Dermis blood vessel endothelial cell (primary cell): Measurements from ENCODE around the gene RTP2. TPM values are rescaled to one million over a fixed set of nuclear protein-coding genes. Genes with fewer than 3 reads are reported as not detected.
"Not testable (repeated sequence)": the region's sequence is repeated elsewhere in the genome, so short reads cannot be mapped to it uniquely, and the experiment has no call there.

Experiments
- DNase-seq: peaks from one replicate; pipeline ENCODE4 v3.0.0; 2010
- total RNA-seq: library from RNA; depleted of rRNA; stranded (reverse); fragments of >200 nt; gene quantifications from 2 replicates; pipeline ENCODE4 v1.2.3, GENCODE V29; 2014

Gene RTP2
- total RNA-seq, 1 donor from 2014 or later = not detected

DNA sequence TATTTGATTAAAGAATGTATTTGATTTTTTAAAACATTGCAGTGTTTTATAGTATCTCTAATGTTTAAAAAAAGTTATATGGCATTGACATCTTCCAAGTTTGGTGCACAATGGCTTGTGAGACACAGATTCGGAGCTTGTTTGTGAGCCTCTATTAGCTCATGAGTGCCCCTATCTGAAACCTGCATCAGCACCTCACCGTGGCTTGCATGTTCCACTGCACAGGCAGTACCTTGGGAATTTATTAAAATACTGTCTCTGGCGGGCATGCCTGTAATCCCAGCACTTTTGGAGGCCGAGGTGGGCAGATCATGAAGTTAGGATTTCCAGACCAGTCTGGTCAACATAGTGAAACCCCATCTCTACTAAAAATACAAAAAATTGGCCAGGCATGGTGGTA, 6.8 kb upstream of the RTP2 start:
- no peak for DNase-seq

DNA sequence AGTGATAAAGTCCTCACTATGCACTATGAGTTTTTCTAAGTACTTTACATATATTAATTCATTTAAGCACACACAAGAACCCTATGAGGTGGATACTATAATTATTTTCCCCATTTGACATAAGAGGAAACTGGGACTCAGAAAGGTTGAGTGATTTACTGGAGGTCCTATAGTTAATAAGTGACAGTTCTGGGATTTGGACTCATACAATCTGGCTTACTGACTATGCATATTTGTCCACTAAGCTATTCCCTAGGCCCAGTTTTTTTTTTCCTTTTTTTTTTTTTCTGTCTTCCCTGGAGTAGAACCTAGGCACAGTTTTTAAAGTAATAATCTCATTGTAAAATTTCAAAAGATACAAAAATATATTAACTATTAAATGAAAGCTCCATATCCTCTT, 6.3 kb upstream of the RTP2 start:
- no peak for DNase-seq

DNA sequence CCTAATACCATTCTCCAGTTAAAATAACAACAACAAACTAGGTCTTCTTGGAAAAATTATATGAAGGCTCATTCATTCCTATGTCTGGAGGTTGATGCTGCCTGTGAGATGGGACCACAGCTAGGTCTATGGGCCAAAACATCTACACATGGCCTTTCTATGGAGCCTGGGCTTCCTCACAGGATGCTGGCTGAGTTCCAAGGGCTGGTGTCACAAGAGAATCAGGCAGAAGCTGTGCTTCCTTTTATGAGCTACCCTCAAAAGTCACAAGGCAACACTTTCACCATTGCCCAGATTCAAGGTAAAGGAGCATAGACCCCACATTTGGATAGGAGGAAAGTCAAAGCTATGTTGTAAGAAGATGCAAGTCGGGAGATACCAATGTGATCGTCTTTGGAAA, 4.6 kb upstream of the RTP2 start:
- peak; percentile 23 for DNase-seq

DNA sequence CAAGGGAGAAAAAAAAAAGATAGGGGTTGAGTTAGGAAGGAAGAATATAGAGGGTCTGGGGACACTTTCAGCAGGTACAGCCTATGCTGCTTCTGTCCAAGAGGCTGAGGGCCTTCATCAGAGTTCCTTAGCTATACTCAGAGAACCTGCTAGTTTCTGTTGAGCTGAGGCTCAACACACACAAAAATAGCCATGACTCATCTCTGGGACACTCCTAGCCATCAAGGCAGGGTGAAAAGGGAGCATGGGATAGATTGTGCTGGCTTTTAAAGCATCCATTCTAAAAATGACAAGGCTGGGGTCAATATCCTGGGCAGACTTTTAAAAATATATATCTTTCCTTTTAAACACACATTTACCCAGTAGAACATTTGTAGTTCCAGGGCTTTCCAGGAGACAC, 2.8 kb upstream of the RTP2 start:
- DNase-seq = no peak

DNA sequence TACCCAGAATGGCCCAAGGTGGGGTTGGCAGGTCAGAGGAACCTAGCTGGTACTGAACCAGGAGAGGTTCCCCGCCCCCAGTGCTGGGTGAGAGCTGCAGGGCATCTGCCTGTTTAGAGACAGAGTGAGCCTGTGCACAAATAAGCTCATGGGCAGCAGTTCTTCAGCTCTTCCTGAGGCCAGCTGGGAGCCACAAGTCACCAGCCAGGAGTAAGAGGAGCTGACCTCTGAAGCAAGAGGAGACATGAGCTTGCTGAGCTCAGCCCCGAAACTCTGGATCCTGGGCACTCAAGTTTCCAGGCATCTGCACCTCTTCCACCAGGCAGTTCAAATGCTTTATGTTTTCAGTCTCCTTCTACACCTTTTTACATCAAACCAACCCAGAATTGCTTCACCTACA, 2.1 kb downstream of the RTP2 start:
- DNase-seq = no peak

DNA sequence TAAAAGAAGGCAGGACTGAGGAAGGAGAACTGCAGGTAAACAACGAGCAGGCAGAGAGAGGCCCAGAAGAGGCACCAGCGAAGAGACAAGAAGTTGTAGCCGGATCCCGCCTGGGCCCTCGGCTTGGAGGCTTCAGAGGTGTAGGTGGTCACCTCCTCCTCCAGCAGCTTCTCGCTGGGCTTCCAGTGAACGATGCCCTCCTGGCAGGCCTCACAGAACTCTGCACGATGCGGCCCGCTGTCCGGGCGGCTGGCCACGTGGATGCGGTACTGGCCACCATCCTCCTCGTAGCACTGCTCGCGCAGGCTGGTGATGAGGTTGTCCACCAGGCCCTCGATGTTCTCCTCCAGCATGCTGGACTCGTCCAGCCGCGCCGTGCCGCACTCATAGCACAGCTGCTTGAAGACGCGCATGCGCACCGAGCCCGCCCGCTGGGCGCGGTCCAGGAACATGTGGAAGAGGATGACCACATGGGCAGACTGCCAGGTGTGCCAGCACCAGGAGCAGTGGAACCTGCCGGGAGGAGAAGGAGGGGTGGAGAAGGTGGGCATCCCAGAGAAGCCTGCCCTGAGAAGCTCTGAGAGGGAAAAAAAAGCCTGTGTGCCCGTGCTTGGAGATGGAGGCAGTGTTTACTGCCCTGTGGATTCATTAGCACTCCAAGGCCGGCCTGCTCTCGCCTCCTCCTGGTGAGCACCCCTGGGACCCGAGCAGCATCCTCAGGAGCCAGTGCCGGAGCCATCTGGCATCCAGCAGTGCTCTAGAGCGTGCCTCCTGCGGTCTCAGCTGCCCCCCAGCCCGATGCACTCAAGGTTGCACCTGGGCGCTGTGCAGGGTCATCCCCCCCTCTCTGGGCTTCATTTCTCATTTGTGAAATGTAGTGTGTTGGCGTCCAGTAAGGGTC, 3.6 kb downstream of the RTP2 start:
- no peak for DNase-seq

DNA sequence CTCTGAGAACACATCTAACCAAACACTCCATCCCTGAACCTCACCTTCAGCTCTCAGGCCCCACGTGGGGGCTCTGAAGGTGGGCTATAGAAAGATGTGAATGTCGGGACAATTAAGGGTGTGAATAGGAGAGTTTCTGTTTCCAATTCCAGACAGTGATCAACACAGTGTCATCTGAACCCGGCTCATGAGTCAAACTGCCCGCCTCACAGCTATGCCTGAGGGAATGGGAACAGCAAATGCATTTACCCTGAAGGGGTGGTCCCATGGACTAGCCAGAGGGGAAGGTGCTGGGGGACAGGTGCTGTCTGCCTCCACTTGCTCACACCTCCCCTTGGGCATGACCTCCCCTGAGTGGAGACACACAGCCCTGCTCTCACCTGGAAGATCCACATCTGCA, 6.3 kb downstream of the RTP2 start:
- no peak for DNase-seq

DNA sequence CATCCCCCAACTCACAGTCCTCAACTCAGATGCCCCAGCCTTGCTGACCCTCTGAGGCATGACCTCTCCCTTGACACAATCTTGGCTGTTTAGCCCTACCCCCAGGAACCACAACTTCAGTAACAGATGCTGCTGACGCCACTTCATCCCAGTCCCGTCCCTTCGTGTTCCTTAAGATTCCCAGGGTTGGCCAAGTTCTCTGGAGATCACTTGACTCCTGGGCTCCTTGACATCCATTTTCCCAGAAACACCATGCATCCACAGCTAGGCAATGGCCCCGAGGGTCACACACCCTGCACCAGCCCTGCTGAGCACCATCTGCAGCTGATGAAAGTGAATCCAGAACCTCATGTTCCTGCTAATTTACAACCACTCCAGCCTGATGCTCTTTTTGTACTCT, 6.9 kb downstream of the RTP2 start:
- DNase-seq = no peak

DNA sequence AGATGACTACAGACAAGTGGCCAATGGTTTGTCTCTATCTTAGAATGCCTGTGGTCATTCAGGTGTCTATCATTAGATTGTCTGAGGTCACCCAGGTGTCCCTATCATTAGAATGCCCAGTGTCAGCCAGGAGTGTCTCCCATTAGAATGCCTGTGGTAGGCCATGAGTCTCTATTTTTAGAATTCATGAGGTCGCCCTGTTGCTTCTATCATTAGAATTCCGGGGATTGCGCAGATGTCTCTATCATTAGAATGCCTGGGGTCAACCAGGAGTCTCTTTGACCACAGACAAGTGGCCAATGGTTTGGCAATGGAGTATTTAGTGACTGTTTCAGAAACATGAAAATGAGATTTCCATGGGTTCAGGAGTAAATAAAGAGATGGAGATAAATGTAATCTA, 7.6 kb downstream of the RTP2 start:
- DNase-seq = no peak

DNA sequence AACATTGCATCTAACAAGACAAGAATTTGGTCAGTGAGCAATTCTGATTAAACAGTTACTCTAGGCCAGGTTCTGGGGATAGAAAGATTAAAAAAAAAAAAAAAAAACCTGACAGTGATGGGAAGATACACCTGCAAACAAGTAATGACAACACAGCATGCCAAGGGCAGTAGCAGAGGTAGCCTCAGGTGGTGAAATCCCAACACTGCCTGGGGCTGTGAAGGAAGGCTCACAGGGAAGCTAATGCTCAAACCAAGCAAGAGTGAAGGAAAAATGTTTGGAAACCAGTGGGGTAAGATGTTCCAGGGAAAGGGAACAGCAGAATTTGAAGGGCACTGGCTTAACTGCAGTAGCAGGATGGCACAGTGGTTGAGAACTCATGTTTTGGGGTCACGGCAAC, 8.9 kb downstream of the RTP2 start:
- no peak for DNase-seq

DNA sequence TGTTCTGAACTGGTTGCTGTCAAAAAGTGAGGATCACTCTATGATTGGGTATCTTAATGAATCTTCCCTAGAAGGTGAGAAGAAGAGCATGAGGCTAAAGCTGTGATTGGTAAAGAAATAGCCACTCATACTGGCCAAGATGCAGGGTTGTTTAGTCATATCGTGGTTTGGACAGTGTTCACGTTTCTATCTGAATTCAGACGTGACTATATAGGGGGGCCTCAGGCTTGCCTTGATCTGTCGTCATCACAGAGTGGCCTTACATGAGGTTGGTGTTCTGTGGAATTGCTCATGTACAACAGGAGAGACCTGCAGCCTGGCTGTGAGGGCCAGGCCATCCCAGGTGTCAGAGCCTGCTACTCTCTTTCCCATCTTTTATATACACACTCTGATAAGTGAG, 12.4 kb downstream of the RTP2 start:
- DNase-seq = no peak

DNA sequence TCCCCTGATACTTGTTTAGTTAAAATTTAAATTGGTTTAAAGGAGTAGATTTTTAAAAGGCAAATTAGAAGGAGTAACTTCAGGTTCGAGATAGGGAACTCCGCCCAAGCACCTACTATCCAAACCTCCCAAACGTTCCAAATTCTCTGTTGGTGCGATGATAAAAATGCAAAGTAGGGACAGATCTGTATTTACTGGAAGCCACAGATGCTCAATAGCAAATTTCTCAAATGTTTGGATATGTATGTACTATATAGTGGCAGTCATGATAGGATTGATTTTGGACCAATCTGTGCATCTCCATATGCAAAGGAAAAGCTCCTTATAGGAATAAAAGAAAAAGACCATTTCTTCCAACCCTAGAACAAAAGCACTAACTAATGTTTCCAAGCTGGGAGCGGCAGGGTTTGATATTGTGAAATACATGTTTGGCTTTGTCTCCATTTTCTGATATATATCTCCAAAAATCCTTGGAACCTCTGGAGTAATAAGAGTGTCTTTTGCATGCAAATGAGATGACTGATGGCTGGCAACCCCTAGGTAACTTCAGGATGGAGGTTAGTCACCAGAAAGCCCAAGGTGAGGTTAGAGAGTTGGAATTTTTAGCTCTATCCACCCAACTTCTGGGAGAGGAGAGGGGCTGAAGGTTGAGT, 15.6 kb downstream of the RTP2 start:
- no peak for DNase-seq

DNA sequence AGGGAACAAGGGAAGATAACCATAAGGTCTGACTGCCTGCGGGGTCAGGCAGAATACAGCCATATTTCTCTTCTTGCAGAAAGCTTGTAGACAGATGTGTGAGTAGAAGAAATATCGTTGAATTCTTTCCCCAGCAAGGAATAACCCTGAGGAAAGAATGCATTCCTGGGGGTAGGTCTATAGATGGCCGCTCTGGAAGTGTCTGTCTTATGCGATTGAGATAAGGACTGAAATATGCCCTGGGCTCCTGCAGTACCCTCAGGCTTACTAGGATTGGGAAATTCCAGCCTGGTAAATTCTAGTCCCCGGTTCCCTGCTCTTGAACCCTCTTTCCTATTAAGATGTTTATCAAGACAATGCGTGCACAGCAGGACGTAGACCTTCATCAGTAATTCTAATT, 16.4 kb downstream of the RTP2 start:
- DNase-seq = no peak

DNA sequence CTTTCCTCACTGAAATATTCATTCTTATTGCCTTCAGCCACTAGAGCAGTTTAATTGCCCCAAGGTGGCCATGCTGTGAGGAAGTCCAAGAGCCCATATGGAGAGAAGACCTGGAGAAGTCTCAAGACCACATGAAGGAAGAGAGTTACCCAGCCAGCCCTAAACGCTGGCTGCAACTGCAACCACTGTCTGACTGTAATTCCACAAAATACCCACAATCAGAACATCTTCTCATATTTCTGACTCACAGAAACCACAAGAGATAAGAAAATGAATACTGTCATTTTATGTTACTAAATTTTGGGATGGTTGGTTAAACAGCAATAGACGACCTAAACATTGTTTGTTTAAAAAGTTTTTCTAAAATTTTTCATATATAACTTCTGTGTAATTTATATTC, 17.5 kb downstream of the RTP2 start:
- no peak for DNase-seq

DNA sequence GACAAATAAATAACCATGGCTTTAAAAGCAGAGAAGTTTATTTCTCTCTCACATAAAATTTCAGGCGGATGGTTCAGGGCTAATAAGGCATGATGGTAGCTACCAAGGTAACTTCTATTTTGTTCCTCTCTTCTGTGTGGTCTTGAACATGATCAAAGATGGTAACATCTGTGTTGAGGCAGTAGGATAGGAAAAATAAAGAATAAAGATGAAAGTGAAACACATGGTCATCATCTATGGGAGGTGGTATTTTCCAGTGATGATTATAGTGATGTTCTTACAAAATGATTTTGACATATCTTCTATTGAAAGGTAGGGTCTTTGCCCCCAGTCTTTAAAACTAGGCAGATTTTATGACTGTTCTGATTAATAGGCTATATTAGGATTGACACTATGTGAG, 17.9 kb downstream of the RTP2 start:
- no peak for DNase-seq

DNA sequence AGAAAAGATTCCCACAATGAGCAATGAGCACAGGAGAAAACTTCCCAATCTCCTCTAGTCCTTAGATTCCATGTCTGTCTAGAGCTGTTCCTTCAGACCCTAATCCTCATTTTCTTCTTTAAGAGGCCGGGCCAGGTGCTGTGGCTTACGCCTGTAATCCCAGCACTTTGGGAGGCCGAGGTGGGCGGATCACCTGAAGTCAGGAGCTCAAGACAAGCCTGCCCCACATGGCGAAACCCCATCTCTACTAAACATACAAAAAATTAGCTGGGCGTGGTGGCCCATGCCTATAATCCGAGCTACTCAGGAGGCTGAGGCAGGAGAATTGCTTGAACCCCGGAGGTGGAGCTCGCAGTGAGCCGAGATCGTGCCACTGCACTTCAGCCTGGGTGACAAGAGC, 20.6 kb downstream of the RTP2 start:
- not testable (repeated sequence) for DNase-seq

DNA sequence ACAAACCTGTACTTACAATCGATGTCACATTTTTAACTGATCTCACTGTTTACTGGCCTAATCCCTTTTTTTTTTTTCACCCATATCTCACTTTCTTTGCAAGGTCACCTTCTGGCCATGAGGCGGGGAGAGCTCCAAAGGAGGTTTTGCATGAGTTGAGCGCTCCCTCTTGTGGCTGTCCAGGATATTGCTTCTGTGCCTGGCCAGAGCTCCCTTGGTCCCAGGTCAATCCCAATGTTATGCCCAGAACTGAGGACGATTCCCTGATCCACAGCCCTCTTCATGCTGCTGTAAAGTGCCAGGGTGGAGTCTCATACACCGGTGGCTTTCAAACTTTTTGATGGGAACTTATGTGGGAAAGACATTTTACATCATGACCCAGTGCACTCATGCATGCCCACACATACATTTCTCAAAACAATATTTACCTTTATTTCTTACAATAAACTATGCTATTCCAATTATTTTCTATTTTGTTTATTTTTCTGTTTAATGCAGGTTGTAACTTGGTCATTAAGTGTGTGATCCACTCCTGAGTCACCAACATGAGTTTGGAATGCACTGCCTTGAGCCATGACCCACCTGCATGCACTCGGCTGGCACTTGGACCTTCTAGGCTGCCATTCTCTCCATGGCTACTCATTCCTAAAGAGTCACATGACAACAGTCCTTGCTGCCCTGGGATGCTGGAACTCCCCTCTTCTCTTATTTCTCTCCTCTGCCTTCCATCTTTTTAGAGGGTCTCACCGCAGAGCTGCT, 22.5 kb downstream of the RTP2 start:
- peak; percentile 87 for DNase-seq

DNA sequence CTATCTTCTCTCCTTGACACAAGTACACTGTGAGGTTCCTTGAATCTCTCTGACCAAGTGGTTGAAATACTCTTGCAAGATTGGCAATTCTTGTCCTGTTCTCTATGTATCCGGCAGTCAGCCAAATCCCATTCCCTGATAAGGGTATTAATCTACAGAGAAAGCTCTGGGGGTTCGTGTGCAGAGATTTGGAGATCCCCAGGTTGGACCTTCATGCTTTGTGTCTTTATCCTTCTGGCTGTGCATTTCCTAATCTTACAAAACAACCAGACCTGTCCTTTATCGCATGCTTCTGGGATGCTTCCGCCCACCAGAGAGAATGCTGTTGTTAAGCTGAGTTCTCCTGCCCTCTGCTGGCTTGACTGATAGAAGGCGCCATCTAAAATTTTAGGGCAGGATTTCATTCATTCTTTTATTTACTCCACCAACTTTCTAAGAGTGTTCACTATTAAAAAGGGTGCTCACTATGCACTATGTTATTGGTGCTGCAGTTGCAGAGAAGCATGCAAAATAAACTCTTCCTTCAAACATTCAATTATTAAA, 23.6 kb downstream of the RTP2 start:
- DNase-seq = peak; percentile 71

DNA sequence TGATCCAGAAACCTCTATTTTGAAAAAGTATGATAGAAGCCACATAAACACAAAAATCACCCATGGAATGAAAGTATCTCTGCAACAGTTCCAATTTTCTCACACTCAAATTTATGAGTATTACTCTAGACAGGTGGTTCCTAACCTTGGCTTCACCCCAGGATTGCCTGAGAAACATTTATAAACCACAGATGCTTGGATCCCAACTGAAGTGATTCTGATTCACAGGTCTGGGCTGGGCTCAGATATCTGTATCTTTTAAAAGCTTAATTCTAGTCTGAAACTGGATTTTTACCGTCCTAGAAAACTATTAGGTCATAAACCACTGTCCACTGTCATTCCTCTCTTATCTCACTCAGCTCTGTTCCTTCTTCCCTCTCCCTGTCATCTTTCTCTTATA, 24.8 kb downstream of the RTP2 start:
- no peak for DNase-seq

DNA sequence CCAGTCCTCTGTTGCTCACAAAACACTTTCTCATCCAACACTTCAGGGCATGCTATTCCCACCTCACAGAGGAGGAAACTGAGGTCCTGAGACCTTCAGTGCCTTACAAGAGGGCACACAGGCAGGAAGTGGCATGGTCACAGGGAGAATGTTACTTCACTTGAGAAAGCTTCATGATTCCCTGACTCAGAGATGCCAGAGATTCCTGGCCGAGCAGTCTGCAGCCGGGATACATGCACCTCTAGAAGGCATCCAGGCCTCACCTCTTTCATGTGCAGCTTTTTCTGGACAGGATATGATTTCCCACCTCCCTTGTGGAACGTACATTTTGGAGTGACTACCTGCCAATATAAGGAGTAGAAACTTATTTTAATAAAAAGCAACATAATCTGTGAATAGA, 29.3 kb downstream of the RTP2 start:
- DNase-seq = no peak

DNA sequence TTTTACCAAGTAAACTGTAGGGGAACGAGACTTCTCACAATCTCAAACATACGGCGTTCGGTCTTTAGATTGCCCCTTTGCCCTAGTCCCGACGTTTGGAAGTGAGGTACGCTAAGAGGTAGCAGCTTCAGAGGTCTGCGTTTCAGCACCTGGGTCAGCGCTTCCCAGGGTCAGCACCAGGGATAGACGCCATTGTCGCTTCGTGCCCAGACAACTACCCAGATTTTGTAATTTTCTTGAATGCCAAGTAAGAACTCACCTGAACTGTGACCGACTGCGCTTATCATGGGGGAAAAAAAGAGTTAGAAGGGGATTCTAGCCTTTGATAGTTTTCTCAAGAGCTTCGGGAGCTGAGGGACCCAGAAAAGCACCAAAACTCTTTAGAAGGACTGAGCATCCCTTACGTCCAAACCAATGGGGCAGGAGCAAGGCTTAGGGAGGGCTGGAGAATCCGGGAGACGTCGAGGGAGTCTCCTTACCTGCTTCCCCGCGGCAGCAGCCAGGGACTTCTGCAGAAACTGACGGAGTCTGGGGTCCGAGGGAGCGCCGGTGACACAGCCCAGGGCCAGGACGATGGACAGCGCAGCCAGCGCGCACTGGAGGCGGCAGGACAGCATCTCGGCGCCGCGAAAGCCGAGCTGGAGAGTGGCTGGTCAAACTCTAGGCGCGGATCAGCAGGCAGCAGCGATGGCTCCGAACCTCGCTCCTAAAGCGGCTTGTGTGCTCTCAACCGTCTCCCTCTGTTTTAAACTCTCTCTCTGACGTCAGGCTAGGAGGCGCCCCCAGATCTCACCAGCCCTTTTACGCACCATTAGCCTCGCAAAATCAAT, 32.5 kb downstream of the RTP2 start, which contains the start of gene SST:
TSS of gene SST (minus strand) at position 720 of the 830 bp plus-strand sequence. CDS start at position 617, 103 bp downstream.
- peak; percentile 68 for DNase-seq

DNA sequence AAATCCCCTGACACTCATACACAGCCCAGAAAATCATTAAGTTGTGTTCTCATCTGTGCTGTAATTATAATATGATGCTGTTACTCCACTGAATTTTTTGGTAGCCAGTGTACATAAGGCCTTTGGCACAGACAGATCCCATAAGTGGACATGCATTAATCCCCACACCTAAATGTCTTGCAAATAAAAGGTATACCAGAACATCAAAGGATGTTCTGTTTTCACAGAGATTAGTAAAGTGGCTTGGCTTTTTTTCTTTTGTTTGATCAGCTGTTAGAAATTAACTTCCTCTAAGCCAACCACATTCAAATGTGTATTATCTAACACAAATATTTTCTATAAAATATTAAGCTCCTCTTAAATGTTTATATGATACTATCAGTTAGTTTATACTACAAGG, 34.8 kb downstream of the RTP2 start:
- DNase-seq = no peak
